NCI-H510A treated with DMSO at 0.1 percent for 48 hours (cell line): Measurements from ENCODE around the gene ALLC.

Experiments used
- DNase-seq: peaks from one replicate; lab custom pipeline; 2025; lab: John Stamatoyannopoulos, UW

ALLC gene

DNA sequence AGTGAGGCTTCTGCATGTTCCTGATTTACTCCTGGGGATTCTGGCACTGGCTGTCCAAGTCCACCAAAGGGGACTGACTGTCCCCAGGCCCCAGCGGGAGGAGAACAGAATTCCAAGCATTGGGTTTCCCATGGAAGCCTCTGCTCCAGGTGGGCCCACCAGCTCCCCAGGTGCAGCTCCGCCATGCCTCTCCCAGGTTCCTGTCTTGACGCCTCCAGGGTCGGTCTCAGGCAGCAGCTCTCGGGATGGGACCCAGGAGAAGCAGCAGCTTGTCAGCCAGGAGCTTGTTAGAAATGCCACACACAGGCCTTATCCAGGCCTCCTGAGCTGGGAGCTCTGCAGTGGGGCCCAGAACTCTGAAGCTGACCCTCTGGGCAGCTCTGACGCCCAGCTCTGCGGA, 93.3 kb downstream of the ALLC start:
- DNase-seq = no peak

DNA sequence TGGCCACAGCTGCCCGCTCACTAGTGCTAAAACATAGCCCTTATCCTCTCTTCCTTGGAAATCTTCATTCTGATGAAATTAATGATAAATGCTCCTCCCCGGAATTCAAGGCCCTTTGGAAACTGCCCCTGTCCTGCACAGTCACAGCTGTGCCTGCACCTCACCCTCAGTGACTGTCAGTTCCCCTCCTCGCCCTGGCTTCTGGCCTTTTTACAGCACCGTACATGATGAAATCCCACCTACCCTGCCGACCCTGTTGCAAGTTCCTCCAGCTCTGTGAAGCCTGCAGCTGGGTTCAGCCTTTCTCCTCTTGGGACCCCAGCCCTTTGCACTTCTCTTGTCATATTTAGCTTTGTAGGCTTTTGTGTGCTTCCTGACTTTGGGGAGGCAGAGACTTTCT, 93.8 kb downstream of the ALLC start:
- no peak for DNase-seq
